ENCODE measurements around the gene SLCO3A1. TPM values are rescaled to one million over a fixed set of nuclear protein-coding genes. Genes with fewer than 3 reads are reported as not detected.
"Not testable (repeated sequence)": the region's sequence is repeated elsewhere in the genome, so short reads cannot be mapped to it uniquely, and the experiment has no call there.

SLCO3A1 gene
- total RNA-seq, 1 donor from 2014 or later = 7.7 TPM

DNA sequence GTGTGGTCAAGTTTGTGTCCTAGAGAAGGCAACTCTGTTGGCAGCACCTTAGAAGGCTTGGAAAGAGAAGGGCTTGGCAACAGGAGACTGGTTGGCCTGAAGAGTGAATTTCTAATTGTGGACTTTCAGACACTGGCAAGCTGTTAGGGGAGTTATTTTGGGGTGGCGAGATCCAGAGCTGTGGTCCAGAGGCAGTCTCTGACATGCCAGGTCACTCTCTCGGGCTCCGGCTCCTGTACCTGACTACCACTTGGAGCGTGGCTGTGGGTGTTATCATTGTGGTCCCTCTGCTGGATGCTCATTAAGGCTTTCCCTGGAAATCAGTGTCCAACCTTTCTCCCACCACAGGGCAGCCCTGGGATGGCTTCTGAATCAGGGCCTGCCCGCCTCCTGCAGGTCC, 209.0 kb downstream of the SLCO3A1 start:
- no peaks in the 10 kb centered on the region for H3K36me3 Mint-ChIP-seq (ENCODE audit: insufficient read depth)

DNA sequence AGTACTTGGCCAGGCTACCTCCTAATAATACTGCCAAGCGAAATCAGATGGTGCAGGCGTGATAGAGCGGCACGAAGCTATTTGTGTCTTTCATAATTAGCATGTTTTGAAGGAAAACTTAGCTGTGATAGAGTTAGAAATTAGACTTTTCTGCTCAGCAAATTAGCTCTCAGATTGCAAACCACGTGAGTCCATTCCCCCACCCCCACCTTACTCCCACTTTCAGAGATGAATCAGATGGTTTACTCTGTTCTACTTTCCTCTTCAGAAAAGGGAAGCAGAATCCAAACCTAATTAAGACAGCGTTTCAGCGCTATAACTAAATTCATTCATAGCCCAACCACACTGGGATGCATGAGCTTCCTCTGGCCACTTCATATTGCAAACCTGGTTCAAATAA, 214.6 kb downstream of the SLCO3A1 start:
- TF ChIP-seq, protein P1, sequence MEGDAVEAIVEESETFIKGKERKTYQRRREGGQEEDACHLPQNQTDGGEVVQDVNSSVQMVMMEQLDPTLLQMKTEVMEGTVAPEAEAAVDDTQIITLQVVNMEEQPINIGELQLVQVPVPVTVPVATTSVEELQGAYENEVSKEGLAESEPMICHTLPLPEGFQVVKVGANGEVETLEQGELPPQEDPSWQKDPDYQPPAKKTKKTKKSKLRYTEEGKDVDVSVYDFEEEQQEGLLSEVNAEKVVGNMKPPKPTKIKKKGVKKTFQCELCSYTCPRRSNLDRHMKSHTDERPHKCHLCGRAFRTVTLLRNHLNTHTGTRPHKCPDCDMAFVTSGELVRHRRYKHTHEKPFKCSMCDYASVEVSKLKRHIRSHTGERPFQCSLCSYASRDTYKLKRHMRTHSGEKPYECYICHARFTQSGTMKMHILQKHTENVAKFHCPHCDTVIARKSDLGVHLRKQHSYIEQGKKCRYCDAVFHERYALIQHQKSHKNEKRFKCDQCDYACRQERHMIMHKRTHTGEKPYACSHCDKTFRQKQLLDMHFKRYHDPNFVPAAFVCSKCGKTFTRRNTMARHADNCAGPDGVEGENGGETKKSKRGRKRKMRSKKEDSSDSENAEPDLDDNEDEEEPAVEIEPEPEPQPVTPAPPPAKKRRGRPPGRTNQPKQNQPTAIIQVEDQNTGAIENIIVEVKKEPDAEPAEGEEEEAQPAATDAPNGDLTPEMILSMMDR (IDR thresholded peaks at IDR 0.05; ENCODE audit: unreplicated experiment) = no peak
- Mint-ChIP-seq H3K9me3 (ENCODE audit: low read depth) (peaks cover 3% of the 10 kb centered on the region), H3K27ac (no peak overlapping the region), H3K4me1 (ENCODE audit: low read depth) (peaks cover 1% of the 10 kb centered on the region), H3K36me3 (ENCODE audit: insufficient read depth) (no peaks in the 10 kb centered on the region), H3K4me3 (ENCODE audit: low read depth) (no peak overlapping the region), H3K27me3 (peaks cover 11% of the 10 kb centered on the region)
- DNase-seq (ENCODE audit: low spot score, unreplicated experiment) = no peak

More for the DNA sequence above, 209.0 kb downstream of the SLCO3A1 start:
- Mint-ChIP-seq H3K4me1 (ENCODE audit: low read depth) (no peaks in the 10 kb centered on the region), H3K27me3 (peaks cover 11% of the 10 kb centered on the region), H3K27ac (no peak overlapping the region), H3K4me3 (ENCODE audit: low read depth) (no peak overlapping the region), H3K9me3 (ENCODE audit: low read depth) (peaks cover 3% of the 10 kb centered on the region)
- TF ChIP-seq, protein P1 (IDR thresholded peaks at IDR 0.05; ENCODE audit: unreplicated experiment) = no peak
- DNase-seq (ENCODE audit: low spot score, unreplicated experiment) = no peak

GRCh38 chr15:92069308-92070250, 216.1 kb downstream of the SLCO3A1 start:
- no peak for DNase-seq (ENCODE audit: low spot score, unreplicated experiment)
- no peaks in the 10 kb centered on the region for H3K36me3 Mint-ChIP-seq (ENCODE audit: insufficient read depth)
- TF ChIP-seq, protein P1 (IDR thresholded peaks at IDR 0.05; ENCODE audit: unreplicated experiment) = no peak
- peaks cover 1% of the 10 kb centered on the region for H3K4me1 Mint-ChIP-seq (ENCODE audit: low read depth)
- no peak overlapping the region for H3K4me3 Mint-ChIP-seq (ENCODE audit: low read depth)
- peak overlapping the region; percentile 69 for H3K27ac Mint-ChIP-seq
- no peaks in the 10 kb centered on the region for H3K9me3 Mint-ChIP-seq (ENCODE audit: low read depth)
- H3K27me3 Mint-ChIP-seq = peaks cover 18% of the 10 kb centered on the region

GRCh38 chr15:92070251-92070650, 216.7 kb downstream of the SLCO3A1 start:
- H3K27ac Mint-ChIP-seq; H3K36me3 Mint-ChIP-seq (ENCODE audit: insufficient read depth); H3K4me1 Mint-ChIP-seq (ENCODE audit: low read depth); H3K4me3 Mint-ChIP-seq (ENCODE audit: low read depth); DNase-seq (ENCODE audit: low spot score, unreplicated experiment); H3K9me3 Mint-ChIP-seq (ENCODE audit: low read depth): not testable (repeated sequence)
- H3K27me3 Mint-ChIP-seq = peaks cover 24% of the 10 kb centered on the region

GRCh38 chr15:92071045-92071634, 217.6 kb downstream of the SLCO3A1 start:
- no peaks in the 10 kb centered on the region for H3K9me3 Mint-ChIP-seq (ENCODE audit: low read depth)
- TF ChIP-seq, protein P1 (IDR thresholded peaks at IDR 0.05; ENCODE audit: unreplicated experiment) = no peak
- no peak overlapping the region for H3K27ac Mint-ChIP-seq
- no peak overlapping the region for H3K4me3 Mint-ChIP-seq (ENCODE audit: low read depth)
- no peaks in the 10 kb centered on the region for H3K36me3 Mint-ChIP-seq (ENCODE audit: insufficient read depth)
- DNase-seq (ENCODE audit: low spot score, unreplicated experiment) = no peak
- peaks cover 32% of the 10 kb centered on the region for H3K27me3 Mint-ChIP-seq
- peaks cover 1% of the 10 kb centered on the region for H3K4me1 Mint-ChIP-seq (ENCODE audit: low read depth)

Data from progenitor cell of endocrine pancreas (in vitro differentiated cells).